Astrocyte of the spinal cord (primary cell): ENCODE results near the gene GSG1.

Source experiments
- DNase-seq: peaks from one replicate; pipeline ENCODE4 v3.0.0; 2011; ENCODE audit warnings: low read depth, low spot score
- H3K4me3 ChIP-seq: 2 replicates; pipeline ENCODE4 v1.5.1; 2011; ENCODE audit warnings: low read depth, mild to moderate bottlenecking, low read length, moderate library complexity
- in situ Hi-C: cut with HindIII; loops from 2 replicates; pipeline ENCODE4 v1.10.0; 2017; ENCODE audit warnings: low sequenced_read_pairs
- TF ChIP-seq, protein P1 (sequence below): IDR thresholded peaks from 2 replicates; pipeline ENCODE4 v1.5.1; 2012; ENCODE audit warnings: low read depth, mild to moderate bottlenecking, low read length, inconsistent platforms

The GSG1 gene

DNA sequence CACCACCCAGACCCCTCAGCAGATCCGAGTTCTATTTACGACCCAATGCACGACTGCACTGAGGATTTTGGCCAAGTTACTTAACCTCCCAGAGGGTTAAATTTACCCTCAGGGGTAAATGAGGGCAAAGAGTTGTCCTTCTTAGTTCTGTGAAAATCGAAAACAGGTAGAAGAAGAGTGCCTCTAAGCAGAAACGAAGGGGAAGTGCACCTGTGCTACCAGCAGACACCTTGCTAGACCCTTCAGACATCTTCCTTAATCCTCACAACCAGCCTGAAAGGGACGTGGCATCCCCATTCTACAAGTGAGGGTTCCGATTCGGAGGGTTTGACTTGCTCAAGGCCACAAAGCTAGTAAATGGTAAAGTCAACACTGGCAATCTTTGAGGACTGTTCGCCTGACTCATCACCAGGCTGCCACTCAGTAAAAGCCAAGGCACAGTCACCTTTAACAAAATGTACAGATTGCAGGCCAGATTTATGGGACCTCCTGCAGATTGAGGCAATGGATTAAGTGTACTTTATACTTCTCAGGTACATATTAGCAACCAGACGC lies 1.6 kb downstream of the GSG1 start:
- TF ChIP-seq, protein P1, sequence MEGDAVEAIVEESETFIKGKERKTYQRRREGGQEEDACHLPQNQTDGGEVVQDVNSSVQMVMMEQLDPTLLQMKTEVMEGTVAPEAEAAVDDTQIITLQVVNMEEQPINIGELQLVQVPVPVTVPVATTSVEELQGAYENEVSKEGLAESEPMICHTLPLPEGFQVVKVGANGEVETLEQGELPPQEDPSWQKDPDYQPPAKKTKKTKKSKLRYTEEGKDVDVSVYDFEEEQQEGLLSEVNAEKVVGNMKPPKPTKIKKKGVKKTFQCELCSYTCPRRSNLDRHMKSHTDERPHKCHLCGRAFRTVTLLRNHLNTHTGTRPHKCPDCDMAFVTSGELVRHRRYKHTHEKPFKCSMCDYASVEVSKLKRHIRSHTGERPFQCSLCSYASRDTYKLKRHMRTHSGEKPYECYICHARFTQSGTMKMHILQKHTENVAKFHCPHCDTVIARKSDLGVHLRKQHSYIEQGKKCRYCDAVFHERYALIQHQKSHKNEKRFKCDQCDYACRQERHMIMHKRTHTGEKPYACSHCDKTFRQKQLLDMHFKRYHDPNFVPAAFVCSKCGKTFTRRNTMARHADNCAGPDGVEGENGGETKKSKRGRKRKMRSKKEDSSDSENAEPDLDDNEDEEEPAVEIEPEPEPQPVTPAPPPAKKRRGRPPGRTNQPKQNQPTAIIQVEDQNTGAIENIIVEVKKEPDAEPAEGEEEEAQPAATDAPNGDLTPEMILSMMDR: no peak
- in situ Hi-C loops: no loop called here
- peak overlapping the region; percentile 24 for H3K4me3 ChIP-seq
- DNase-seq: peak; percentile 53

DNA sequence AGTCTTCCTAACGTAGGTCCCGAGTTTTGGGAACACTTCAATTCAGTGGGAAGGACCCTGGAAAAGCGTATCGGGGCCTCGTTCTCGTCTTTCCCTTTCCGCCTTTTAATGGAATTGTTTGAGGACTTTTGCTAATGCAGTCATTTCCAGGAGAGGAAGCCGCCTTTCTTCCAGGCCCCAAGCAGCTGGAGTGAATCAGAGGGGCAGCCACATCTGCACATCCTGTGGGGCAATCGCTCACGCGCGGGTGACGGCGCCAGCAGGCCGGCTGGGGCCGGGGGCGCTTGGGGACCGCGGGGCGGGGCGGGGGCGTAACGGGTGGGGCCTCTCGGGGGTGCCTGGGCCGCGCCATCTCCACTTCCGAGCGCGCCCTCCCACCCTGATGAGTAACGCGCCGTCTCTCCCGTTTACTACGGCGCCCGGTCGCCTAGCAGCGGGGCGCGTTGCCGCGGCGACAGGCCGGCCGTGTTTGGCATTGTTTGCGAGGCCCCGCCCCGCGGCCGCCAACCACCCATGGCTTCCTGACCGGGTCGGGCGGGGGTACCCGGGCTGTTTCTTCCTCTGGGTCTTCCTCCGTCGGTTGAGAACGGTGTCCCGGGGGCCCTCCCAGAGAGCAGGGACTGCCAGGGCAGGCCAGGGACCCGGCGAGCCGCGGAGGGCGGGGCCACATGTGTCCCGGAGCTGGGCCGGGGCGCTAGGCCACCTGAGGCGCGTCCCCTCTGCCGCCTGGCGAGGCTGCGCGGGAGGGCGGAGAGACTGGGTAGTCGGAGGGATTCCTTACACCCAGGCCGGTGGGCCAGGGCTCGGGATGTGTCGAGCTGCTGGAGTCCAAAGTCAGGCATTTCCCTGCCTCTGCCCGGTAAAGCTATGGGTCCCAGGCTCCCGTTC lies 2.3 kb downstream of the GSG1 start:
- H3K4me3 ChIP-seq: peak overlapping the region; percentile 24
- DNase-seq: peak; percentile 94
- TF ChIP-seq, protein P1: no peak
- in situ Hi-C loops: no loop called here

DNA sequence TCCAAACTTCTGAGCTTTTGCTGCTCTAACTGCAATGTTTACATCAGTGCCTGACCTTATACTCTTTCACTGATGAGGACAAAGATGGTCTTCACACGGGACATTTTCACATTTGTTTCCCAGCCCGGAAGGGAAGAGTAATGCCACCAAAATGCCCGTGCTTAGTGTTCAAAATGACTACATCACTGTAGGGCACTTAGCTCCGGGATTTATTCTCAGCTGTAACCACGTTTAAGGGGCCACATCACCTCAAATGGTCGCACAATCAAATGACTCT lies 2.9 kb downstream of the GSG1 start:
- peak overlapping the region; percentile 16 for H3K4me3 ChIP-seq
- DNase-seq: no peak
- TF ChIP-seq, protein P1: no peak
- in situ Hi-C loops: no loop called here

DNA sequence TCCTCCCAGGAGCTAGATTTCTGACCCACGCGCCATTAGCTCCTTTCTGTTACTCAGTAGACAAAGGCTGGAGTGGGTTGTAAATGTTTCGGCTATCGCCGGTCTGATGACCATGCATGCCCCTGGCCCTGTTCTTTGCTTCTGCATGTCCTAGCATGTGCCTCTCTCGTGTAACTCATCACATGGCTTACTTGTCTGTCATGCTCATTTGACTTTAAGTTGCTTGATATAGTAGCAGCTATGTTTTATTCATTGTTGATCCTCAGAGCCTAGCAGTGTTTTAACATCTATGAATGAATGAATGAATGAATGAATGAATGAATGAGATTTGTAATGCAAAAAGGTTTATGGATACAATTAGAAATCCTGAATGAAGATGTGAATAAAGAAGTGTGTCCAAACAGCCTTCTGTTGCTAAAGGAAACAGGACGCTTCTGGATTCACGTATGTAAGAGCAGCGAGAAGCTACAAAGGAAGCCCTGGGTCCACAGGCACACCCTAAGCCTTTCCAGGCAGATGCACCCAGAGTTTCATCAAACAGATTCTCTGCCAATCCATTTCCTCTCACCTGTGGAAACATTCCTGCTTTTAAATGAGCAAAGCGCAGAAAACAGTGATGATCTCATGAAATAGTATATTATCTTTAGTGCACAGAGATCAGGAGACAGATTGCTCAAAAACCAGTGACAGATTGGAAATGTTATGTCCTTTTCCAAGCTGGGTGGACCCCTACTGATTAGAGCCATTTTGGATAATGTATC lies 3.4 kb downstream of the GSG1 start:
- peak; percentile 7 for DNase-seq
- H3K4me3 ChIP-seq: no peak overlapping the region
- TF ChIP-seq, protein P1: no peak
- in situ Hi-C loops: no loop called here

DNA sequence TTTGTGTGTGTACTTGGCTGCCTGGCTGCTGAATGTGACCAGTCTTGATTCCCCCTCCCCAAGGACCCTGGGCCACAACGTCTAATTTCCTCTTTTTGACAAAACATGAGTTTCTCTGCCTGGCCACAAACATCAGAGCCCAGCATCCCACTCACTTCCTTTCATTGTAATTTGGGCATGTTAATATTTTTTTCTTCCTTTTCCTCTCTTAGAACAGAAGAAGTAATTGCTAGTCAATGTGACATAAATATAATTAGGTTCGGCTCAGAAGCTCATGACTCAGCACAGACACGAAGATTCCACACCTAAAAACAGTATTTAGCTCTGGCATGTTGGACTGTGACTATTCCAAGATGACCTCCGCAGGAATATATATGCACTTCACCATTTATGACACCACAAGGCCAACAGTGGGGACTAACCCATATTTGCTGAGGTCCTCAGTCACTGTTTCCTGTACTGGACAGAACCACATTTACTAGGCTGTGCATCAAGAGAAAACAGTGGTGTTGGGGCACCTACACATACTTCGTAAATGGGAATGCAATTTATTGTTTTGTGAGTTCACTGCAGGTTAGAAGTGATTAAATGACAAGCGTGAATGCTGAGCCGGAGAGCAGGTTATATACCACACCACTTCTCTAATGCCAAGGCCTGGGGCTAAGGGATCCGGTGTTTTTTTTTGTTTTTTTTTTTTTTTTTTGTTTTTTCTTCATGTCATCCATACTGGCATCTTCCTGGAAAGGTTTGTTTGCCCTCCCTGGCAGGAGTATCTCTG lies 4.2 kb downstream of the GSG1 start:
- in situ Hi-C loops: no loop called here
- DNase-seq: peak; percentile 6
- H3K4me3 ChIP-seq: no peak overlapping the region
- TF ChIP-seq, protein P1: no peak

DNA sequence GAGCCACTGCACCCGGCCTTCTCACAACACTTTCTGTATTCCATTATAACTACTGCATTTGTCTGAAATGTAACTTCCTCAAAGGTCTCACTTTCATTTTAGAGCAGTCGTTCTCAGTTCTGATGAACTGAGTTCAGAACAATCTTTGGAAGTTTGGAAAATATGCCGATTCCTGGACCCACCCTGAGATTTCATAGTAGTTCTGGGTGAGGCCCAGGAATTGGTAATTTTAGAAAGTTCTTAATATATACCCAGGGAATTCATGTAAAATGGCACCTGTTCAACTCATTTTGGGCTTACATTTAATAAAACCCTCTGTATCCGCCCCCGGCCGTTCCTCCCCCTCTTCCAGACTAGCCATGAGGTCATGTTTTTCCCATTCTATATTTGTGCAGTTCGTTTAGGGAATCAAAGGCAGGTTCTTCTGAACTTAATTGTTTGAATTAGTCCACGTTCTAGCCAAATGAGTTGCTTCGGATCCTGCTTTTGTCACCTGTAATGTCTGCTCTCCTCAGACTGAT lies 5.9 kb downstream of the GSG1 start:
- TF ChIP-seq, protein P1: no peak
- DNase-seq: no peak
- no peak overlapping the region for H3K4me3 ChIP-seq
- in situ Hi-C loops: no loop called here
